SJCRH30 (cell line): ENCODE results near the gene PRKN. TPM values are rescaled to one million over a fixed set of nuclear protein-coding genes. Genes with fewer than 3 reads are reported as not detected.

Experiments
- DNase-seq, 2 experiments: peaks; one replicate each; pipeline ENCODE4 v3.0.0-alpha.2; 2015 to 2020
- H3K27ac ChIP-seq: fragments of 250-450 bp; sonication (Bioruptor Pico); 2 replicates; pipeline ENCODE4 v1.5.1; 2020; ENCODE audit warnings: mild to moderate bottlenecking, moderate library complexity
- H3K27me3 ChIP-seq: fragments of 250-450 bp; sonication (Bioruptor Pico); 2 replicates; pipeline ENCODE4 v1.5.1; 2020; ENCODE audit warnings: mild to moderate bottlenecking, moderate library complexity
- H3K36me3 ChIP-seq: fragments of 250-450 bp; sonication (Bioruptor Pico); 2 replicates; pipeline ENCODE4 v1.5.1; 2020; ENCODE audit warnings: mild to moderate bottlenecking, moderate library complexity
- H3K4me1 ChIP-seq: fragments of 250-450 bp; sonication (Bioruptor Pico); 2 replicates; pipeline ENCODE4 v1.5.1; 2020; ENCODE audit warnings: mild to moderate bottlenecking, moderate library complexity
- H3K4me3 ChIP-seq: fragments of 250-450 bp; sonication (Bioruptor Pico); 2 replicates; pipeline ENCODE4 v1.5.1; 2020; ENCODE audit warnings: mild to moderate bottlenecking, moderate library complexity
- H3K9me3 ChIP-seq: fragments of 250-450 bp; sonication (Bioruptor Pico); replicated peaks from 2 replicates; pipeline ENCODE4 v1.5.1; 2020; ENCODE audit warnings: mild to moderate bottlenecking, moderate library complexity
- total RNA-seq: library from RNA; depleted of rRNA; stranded (reverse); fragments of >200 nt; shearing (Covaris generic); gene quantifications from 2 replicates; pipeline ENCODE4 v1.2.3, GENCODE V29; 2014

Gene PRKN
- total RNA-seq, 1 experiment from 2014 or later, result not detected

DNA sequence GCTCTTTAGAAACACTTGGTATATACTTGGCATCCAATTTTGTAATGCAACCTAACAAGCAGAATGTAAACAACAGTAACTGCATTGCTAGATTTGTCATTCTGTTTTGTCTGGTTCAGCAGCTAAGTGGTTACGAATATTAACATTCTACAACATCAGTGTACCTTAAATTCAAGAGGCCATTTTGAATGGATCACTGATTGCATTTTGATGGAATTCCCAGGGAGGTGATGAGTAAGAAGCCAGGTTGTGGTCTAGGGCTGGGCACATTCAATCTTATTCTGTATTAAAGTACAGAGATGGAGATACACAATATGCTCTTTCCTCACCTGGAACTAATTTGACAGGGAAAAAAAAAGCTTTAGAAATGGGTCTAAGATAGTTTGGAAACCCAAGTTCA lies 483.5 kb downstream of the PRKN start:
- no peak overlapping the region for H3K27ac ChIP-seq
- no peak for DNase-seq
- H3K4me1 ChIP-seq, result no peaks in the 10 kb centered on the region
- H3K27me3 ChIP-seq, result peaks cover 4% of the 10 kb centered on the region; the same call in 1 of the 2 replicates
- H3K9me3 ChIP-seq, result no peaks in the 10 kb centered on the region
- H3K36me3 ChIP-seq, result no peaks in the 10 kb centered on the region
- H3K4me3 ChIP-seq, result no peak overlapping the region

DNA sequence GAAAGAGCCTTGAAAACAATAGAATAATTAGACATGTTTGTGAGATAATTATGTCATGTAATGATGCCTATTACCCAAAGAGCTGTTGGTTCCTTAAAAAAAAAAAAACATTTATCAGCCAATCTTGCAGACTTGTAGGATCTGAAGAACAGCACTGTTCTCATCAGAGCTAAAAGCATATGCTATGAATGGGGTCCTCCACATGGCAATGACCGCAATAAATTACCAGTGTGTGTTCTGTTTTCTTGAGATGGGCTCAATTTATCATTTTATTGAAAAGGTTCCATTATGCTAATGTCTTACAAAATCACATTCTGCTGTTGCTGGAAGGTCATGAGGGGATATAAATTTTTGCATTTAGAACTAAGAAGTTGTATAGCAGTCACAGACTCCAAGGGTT lies 484.7 kb downstream of the PRKN start:
- Histone ChIP-seq H3K27ac (no peak overlapping the region), H3K27me3 (peaks cover 4% of the 10 kb centered on the region; the same call in 1 of the 2 replicates), H3K4me1 (no peaks in the 10 kb centered on the region), H3K4me3 (no peak overlapping the region), H3K9me3 (no peaks in the 10 kb centered on the region), H3K36me3 (no peaks in the 10 kb centered on the region)
- DNase-seq, result no peak

DNA sequence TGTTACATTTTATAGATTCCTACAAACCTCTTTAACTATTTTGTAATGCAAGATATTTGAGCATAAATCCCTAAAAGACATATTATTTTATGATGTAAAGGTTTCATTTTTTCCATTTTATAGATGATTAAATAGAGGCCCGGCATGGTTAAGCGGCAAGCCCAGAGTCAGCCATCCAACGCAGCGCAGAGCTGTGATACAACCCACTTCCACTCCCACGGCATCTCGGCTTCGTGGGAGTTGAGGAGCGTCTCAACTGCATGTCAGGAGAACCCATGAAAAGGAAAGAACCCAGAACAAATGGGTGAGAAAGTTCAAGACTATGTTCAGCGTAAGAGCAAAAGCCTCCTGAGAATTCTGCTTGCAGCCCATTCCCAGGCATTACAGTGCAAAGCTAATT lies 488.2 kb downstream of the PRKN start:
- Histone ChIP-seq H3K9me3 (no peaks in the 10 kb centered on the region), H3K27me3 (no peaks in the 10 kb centered on the region), H3K4me1 (no peaks in the 10 kb centered on the region), H3K4me3 (no peak overlapping the region), H3K27ac (no peak overlapping the region), H3K36me3 (no peaks in the 10 kb centered on the region)
- DNase-seq, result no peak

DNA sequence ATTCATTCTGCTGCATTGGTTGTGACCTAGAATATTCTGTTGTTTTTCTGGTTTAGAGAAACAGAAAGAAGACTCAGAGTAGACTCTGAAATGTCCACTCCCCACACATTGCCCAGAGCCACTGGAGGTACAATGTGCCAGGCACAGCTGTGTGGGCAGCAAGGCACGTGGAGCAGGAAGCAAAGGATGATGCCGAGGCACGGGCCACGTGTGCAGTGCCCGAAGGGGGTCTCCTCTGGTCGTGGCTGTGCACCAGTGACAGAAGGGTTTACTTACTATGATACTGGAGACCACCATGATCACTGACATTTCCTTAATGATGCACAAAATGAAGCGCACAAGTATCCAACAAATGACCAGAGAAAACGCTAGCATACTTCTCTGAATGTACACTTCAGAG lies 488.9 kb downstream of the PRKN start:
- no peak for DNase-seq
- no peaks in the 10 kb centered on the region for H3K4me1 ChIP-seq
- H3K27ac ChIP-seq, result no peak overlapping the region
- H3K9me3 ChIP-seq, result no peaks in the 10 kb centered on the region
- no peaks in the 10 kb centered on the region for H3K36me3 ChIP-seq
- H3K4me3 ChIP-seq, result no peak overlapping the region
- no peaks in the 10 kb centered on the region for H3K27me3 ChIP-seq

DNA sequence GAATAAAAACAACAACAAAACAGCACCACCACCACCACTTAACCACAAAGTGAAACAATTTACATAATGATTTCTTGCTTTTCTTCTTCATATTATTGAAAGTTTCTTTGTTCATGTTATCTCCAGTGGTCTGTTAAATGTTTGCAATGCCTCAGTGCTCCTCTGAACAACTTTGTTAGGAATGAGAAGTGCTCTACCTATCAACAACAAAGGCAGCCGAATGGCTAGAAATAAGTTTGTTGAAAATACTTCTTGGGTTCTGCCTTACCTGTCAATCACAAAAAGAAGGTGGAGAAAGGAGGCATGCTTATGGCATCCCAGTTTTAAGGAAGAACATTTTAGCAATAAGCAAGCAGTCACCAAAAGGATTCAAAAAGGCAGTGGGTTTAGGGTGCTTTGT lies 490.2 kb downstream of the PRKN start:
- Histone ChIP-seq H3K9me3 (no peaks in the 10 kb centered on the region), H3K27ac (no peak overlapping the region), H3K4me1 (no peaks in the 10 kb centered on the region), H3K4me3 (no peak overlapping the region), H3K27me3 (no peaks in the 10 kb centered on the region), H3K36me3 (no peaks in the 10 kb centered on the region)
- DNase-seq, result no peak

DNA sequence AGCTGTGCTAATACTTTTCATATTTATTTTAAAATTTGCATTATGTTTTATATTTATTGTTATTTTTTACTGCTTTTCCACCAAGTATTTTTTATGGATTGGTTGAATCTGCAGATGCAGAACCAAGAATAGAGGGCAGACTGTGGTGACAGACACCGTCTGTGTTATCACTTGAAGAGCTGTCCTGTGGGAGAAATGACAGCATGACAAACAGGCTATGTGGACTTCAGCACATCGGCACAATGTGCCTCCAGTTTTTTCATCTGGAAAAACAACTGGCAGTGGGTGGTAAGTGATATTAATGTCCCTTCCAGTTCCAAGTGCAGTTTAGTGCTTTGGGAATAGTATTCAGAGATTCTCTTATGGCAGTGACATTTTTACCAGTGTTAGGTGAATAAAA lies 492.9 kb downstream of the PRKN start:
- H3K27me3 ChIP-seq, result no peaks in the 10 kb centered on the region
- no peaks in the 10 kb centered on the region for H3K9me3 ChIP-seq
- no peaks in the 10 kb centered on the region for H3K4me1 ChIP-seq
- no peaks in the 10 kb centered on the region for H3K36me3 ChIP-seq
- no peak for DNase-seq
- no peak overlapping the region for H3K4me3 ChIP-seq
- H3K27ac ChIP-seq, result no peak overlapping the region

DNA sequence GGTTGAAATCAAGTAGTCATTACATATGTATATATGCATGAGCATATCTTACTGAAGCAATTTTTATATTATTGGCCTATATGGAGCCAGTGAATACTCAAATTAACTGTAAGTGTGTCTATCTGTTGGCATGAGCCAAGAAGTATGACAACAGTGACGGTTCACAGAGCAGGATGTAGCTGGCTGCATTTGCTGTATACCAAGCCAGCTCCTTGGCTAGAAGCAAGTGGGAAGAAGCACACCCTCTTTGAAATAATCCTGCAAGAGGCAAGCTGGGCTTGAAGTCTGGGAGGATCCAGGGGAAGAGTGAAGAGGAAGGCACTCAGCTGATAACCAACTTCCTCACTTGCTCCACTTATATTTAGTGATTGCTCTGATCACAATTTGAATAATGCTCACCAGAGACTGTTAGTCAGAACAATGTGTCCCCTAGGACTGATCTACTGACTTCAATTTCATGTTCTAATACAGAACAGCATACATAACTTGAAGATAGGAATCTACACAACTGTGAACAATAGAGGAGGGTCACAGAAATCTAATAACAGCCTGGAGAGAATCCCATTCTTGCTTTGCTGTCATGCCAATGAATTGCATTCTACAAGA lies 497.3 kb downstream of the PRKN start:
- Histone ChIP-seq H3K27me3 (no peaks in the 10 kb centered on the region), H3K36me3 (no peaks in the 10 kb centered on the region), H3K9me3 (no peaks in the 10 kb centered on the region), H3K27ac (no peak overlapping the region), H3K4me1 (no peaks in the 10 kb centered on the region), H3K4me3 (no peak overlapping the region)
- no peak for DNase-seq

DNA sequence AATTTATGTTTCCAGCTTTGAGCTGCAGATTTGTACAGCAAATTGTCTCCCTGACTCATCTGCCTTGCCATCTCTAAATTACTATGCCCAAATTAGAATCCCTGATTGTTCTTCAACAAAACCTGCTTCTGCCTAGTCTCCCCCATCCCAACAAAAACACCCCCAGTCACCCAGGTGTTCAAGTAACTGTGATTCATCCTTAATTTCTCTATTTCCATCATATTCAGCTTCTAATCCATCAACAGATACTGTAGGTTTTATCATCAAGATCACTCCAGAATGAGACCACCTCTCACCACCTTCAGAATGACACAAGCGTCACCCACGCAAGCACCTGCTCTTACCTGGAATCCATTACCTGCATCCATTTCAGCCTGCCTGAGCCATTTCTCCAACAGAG lies 498.5 kb downstream of the PRKN start:
- Histone ChIP-seq H3K36me3 (no peaks in the 10 kb centered on the region), H3K4me1 (no peaks in the 10 kb centered on the region), H3K27me3 (no peaks in the 10 kb centered on the region), H3K27ac (no peak overlapping the region), H3K4me3 (no peak overlapping the region), H3K9me3 (no peaks in the 10 kb centered on the region)
- DNase-seq, result no peak

DNA sequence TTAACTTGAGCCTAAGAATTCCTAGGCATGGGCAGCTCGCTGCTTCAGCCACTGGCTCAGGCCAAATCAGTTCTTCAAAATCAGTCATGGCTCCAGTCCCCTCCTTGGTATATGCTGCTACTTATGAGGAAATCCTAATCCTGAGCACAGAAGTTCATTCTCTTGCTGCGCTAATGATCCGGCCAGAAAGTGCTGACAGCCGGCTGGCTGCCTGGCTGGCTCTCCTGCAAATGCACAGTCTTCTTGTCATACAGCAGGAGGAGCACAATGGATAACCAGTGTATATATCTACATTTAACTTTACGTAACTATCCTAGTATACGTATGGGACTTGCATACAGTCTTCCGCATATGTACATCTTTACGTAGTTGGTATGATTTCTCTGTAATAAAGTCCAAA lies 500.8 kb downstream of the PRKN start:
- Histone ChIP-seq H3K9me3 (no peaks in the 10 kb centered on the region), H3K4me1 (no peaks in the 10 kb centered on the region), H3K4me3 (no peak overlapping the region), H3K36me3 (no peaks in the 10 kb centered on the region), H3K27ac (no peak overlapping the region), H3K27me3 (no peaks in the 10 kb centered on the region)
- no peak for DNase-seq

DNA sequence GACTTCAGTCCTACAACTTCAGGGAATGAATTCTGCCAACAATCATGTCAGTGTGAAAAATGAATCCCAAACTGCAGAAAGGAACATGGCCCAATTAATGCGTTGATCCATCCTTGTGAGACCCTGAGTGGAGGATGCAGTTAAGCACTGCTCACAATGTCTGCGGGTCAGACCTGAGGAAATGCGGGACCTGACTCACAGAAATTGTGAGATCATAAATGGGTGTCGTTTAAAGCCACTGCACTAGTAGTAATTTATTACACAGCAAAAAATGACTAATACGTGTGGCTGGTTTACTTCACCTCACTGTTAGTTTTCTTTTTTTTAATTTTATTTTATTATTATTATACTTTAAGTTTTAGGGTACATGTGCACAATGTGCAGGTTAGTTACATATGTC lies 505.0 kb downstream of the PRKN start:
- Histone ChIP-seq H3K27ac (no peak overlapping the region), H3K4me3 (no peak overlapping the region)

DNA sequence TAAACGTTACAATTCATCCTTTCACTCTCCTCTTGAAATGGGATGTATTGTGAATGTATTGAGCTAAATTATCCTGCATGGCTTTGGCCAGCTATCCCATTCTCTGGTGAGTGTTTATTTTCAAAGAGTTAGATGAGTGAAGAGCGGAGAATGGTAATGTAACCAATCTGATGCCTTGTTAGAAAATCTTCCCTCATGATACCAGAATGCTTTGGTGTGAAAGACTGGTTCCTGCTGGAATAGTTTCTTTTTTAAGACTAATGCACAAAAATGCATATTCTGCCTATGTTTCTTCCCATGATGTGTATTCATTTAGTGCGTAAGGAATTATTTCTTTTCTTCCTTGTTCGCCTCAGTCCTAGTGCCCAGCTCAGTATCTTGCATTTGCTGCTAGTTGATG lies 506.7 kb downstream of the PRKN start:
- Histone ChIP-seq H3K27me3 (no peaks in the 10 kb centered on the region), H3K27ac (no peak overlapping the region), H3K36me3 (no peaks in the 10 kb centered on the region), H3K4me3 (no peak overlapping the region), H3K4me1 (no peaks in the 10 kb centered on the region), H3K9me3 (no peaks in the 10 kb centered on the region)
- DNase-seq, result no peak

More for the DNA sequence above, 505.0 kb downstream of the PRKN start:
- DNase-seq, result no peak
- Histone ChIP-seq H3K9me3 (no peaks in the 10 kb centered on the region), H3K36me3 (no peaks in the 10 kb centered on the region), H3K4me1 (no peaks in the 10 kb centered on the region), H3K27me3 (no peaks in the 10 kb centered on the region)

DNA sequence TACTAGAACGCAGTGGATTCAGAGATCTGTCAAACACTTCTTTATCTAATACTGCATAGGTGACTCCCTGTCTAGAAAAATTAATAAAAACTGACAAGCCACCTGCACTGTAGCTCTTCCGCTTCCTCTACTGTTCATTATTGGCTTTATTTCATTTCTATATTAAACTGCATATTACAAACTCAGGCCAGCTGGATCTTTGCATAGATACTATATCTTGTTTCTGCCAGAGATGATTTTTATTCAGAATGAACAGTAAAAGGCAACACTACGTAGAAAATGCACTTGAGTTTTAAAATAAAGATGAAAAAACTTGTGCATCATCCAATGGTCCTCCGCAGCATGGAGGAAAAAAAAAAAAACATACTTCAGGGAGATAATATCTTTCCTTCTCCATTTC lies 508.3 kb downstream of the PRKN start:
- Histone ChIP-seq H3K27me3 (no peaks in the 10 kb centered on the region), H3K36me3 (no peaks in the 10 kb centered on the region), H3K9me3 (no peaks in the 10 kb centered on the region), H3K4me1 (no peaks in the 10 kb centered on the region), H3K27ac (no peak overlapping the region), H3K4me3 (no peak overlapping the region)
- no peak for DNase-seq

DNA sequence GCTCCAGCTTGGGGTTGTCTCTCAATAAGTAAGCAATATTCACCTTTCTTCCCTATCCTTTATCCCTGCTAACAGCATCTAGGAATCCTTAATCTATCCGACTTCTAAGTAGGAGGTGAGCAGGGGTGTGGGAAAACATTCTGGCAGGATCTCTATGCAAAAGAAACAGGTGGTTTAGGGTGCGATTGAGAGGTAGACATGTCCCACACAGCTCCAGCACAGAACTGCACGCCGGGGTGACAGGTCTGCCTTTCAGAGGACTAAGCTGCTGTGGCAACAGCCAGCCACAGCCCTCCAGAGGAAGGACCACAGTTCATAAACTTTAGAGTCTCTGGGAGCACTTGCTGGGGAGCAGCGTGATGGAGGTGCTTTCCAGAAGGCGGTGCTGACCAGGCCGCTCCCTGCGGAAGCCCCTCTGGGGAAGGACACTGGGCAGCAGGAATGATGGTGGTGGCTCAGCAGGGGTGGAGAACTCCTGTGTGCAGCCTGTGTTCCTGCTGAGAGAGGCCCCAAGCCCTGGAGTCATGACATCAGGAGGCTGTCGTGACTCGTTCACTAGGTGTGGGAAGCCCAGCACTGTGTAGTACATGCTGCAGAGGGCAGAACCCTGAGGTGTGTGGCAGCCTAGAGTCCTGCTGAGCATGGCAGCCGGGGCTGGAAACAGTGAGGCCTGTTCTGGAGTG lies 509.6 kb downstream of the PRKN start:
- no peaks in the 10 kb centered on the region for H3K4me1 ChIP-seq
- no peak overlapping the region for H3K4me3 ChIP-seq
- no peaks in the 10 kb centered on the region for H3K36me3 ChIP-seq
- no peak for DNase-seq
- no peak overlapping the region for H3K27ac ChIP-seq
- no peaks in the 10 kb centered on the region for H3K9me3 ChIP-seq
- no peaks in the 10 kb centered on the region for H3K27me3 ChIP-seq

DNA sequence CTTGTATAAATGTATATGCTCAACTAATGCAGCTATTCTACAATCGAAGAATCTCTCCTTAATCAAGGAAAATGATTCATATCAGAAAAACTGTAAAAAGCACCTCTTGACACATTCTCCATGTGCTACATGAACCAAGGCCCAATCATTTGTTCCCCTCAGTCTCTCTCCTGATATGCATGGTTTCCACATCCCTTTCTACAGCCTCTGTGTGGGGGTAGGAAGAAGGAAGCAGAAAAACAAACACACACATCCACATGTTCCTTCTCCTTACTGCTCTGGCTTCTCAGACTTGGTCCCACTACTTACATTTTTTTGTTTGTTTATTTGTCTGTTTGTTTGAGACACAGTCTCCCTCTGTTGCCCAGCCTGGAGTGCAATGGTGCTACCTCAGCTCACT lies 510.5 kb downstream of the PRKN start:
- Histone ChIP-seq H3K36me3 (no peaks in the 10 kb centered on the region), H3K27ac (no peak overlapping the region), H3K9me3 (no peaks in the 10 kb centered on the region), H3K4me3 (no peak overlapping the region), H3K4me1 (no peaks in the 10 kb centered on the region), H3K27me3 (no peaks in the 10 kb centered on the region)
- no peak for DNase-seq

DNA sequence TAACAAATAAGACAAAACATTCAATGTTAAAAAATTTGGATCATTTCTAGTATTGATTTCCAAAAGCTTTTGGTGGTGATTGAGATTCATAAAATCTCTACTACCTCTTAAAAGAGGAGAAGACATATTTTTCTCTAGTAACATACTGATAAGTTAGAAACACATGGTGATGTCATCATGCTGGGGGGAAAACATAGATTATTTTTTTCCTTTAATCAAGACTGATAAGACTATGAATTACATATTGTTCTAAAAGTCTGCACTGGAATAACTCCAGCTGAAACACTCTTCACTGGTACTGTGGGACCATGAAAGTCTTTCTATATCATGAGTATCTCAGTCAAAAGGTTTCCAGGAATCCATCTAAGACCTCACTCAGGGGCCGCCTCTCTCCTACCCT lies 515.8 kb downstream of the PRKN start:
- H3K4me3 ChIP-seq, result no peak overlapping the region
- no peak overlapping the region for H3K27ac ChIP-seq
- H3K36me3 ChIP-seq, result no peaks in the 10 kb centered on the region
- no peaks in the 10 kb centered on the region for H3K27me3 ChIP-seq
- no peaks in the 10 kb centered on the region for H3K9me3 ChIP-seq
- DNase-seq, result no peak
- no peaks in the 10 kb centered on the region for H3K4me1 ChIP-seq

DNA sequence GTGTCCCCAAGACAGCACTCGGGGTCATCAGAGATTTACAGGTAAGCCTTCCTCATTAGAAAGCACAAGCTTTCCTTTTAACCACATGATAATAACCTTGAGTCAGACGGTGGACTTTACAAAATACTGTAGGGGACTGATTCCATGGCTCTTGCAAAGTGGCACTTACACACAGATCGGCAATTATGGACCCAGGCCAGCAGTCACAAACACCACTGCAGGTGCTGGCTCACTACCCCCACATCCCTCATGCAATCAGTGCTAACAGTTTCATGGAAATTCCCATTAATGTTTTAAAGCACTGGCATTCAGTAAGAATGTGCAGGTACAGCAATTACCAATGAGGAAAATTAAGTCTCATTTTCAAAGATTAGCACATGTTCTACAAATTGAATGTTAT lies 516.5 kb downstream of the PRKN start:
- no peaks in the 10 kb centered on the region for H3K36me3 ChIP-seq
- H3K4me3 ChIP-seq, result no peak overlapping the region
- H3K4me1 ChIP-seq, result no peaks in the 10 kb centered on the region
- H3K9me3 ChIP-seq, result no peaks in the 10 kb centered on the region
- no peak for DNase-seq
- no peak overlapping the region for H3K27ac ChIP-seq
- no peaks in the 10 kb centered on the region for H3K27me3 ChIP-seq
